GM23338 (cell line): Measurements from ENCODE around the gene CACNA2D3. TPM values are rescaled to one million over a fixed set of nuclear protein-coding genes. Genes with fewer than 3 reads are reported as not detected.

ENCODE experiments used
- ATAC-seq: fragments of 200-7000 bp; cut with Tn5 transposase; 3 replicates; pipeline ENCODE4 v1.9.1; 2020
- DNase-seq: peaks from one replicate; pipeline ENCODE4 v3.0.0-alpha.2; 2015; ENCODE audit warnings: low spot score
- H2AFZ ChIP-seq: fragments of 200-600 bp; sonication (generic); 2 replicates; pipeline ENCODE4 v1.8.0; 2016; ENCODE audit warnings: antibody characterized with exemption, mild to moderate bottlenecking, moderate library complexity
- H3F3A ChIP-seq: fragments of 200-600 bp; sonication (generic); replicated peaks from 2 replicates; pipeline ENCODE4 v1.8.0; 2017; ENCODE audit warnings: antibody characterized with exemption, mixed run types, low read depth
- H3K27ac ChIP-seq: fragments of 200-600 bp; sonication (generic); 2 replicates; pipeline ENCODE4 v1.6.1; 2016; ENCODE audit warnings: low read depth
- H3K27me3 ChIP-seq: fragments of 200-600 bp; sonication (generic); 2 replicates; pipeline ENCODE4 v1.8.0; 2016; ENCODE audit warnings: mild to moderate bottlenecking, mixed run types, moderate library complexity; ENCODE audit not compliant: insufficient read depth
- H3K36me3 ChIP-seq: fragments of 200-600 bp; sonication (generic); 2 replicates; pipeline ENCODE4 v1.8.0; 2016; ENCODE audit warnings: mild to moderate bottlenecking; ENCODE audit not compliant: insufficient read depth
- H3K4me1 ChIP-seq: fragments of 200-600 bp; sonication (generic); 2 replicates; pipeline ENCODE4 v1.8.0; 2016; ENCODE audit warnings: mild to moderate bottlenecking, moderate library complexity; ENCODE audit not compliant: insufficient read depth
- H3K4me2 ChIP-seq: fragments of 200-600 bp; sonication (generic); 2 replicates; pipeline ENCODE4 v1.7.1; 2017; ENCODE audit warnings: mixed run types
- H3K4me3 ChIP-seq: fragments of 200-600 bp; sonication (generic); 2 replicates; pipeline ENCODE4 v1.6.1; 2016; ENCODE audit warnings: mixed run types
- H3K79me2 ChIP-seq: fragments of 200-600 bp; sonication (generic); replicated peaks from 2 replicates; pipeline ENCODE4 v1.8.0; 2017; ENCODE audit warnings: mild to moderate bottlenecking; ENCODE audit not compliant: insufficient read depth
- H3K9me2 ChIP-seq: fragments of 200-600 bp; sonication (generic); 2 replicates; pipeline ENCODE4 v1.8.0; 2017; ENCODE audit not compliant: insufficient read depth
- H4K20me1 ChIP-seq: fragments of 200-600 bp; sonication (generic); replicated peaks from 2 replicates; pipeline ENCODE4 v1.8.0; 2017; ENCODE audit warnings: mild to moderate bottlenecking; ENCODE audit not compliant: insufficient read depth
- H3K27ac Mint-ChIP-seq: 2 replicates; pipeline ENCODE4 v1.8.0; 2020; ENCODE audit warnings: inconsistent platforms, mild to moderate bottlenecking, moderate library complexity, mixed read lengths
- H3K27me3 Mint-ChIP-seq: 3 replicates; pipeline ENCODE4 v1.8.0; 2022; ENCODE audit warnings: low read depth, mild to moderate bottlenecking, moderate library complexity, mixed read lengths, inconsistent platforms; ENCODE audit not compliant: insufficient read depth, poor library complexity
- H3K36me3 Mint-ChIP-seq: 3 replicates; pipeline ENCODE4 v1.8.0; 2021; ENCODE audit warnings: low read depth, mild to moderate bottlenecking, inconsistent platforms, moderate library complexity, mixed read lengths
- H3K4me1 Mint-ChIP-seq: 3 replicates; pipeline ENCODE4 v1.8.0; 2020; ENCODE audit warnings: mild to moderate bottlenecking, inconsistent platforms, mixed read lengths
- H3K4me3 Mint-ChIP-seq: 3 replicates; pipeline ENCODE4 v1.8.0; 2021; ENCODE audit warnings: moderate library complexity, mild to moderate bottlenecking, inconsistent platforms, mixed read lengths
- H3K9me3 Mint-ChIP-seq: 3 replicates; pipeline ENCODE4 v1.8.0; 2020; ENCODE audit warnings: moderate library complexity, mild to moderate bottlenecking, inconsistent platforms, mixed read lengths
- CREB1 ChIP-seq: fragments of 250-450 bp; sonication (Bioruptor Pico); IDR thresholded peaks from 2 replicates; pipeline ENCODE4 v1.5.0; 2020; ENCODE audit warnings: low read depth, mild to moderate bottlenecking, moderate library complexity
- CTCF ChIP-seq, 2 experiments: fragments of 200-600 bp in 1 of 2; sonication (generic) in 1 of 2; conservative IDR thresholded peaks; 2 replicates each; pipeline versions ENCODE4 v1.5.1 to v1.6.1; 2016 to 2017; ENCODE audit warnings: antibody characterized with exemption in 2 of 2, low read depth in 2 of 2, mild to moderate bottlenecking in 2 of 2, moderate library complexity in 1 of 2
- EZH2 ChIP-seq: fragments of 200-600 bp; sonication (generic); IDR thresholded peaks from one replicate; pipeline ENCODE4 v1.8.0; 2017; ENCODE audit warnings: antibody characterized with exemption, mild to moderate bottlenecking, low read depth; ENCODE audit not compliant: unreplicated experiment
- EZH2phosphoT487 ChIP-seq: fragments of 200-600 bp; sonication (generic); IDR thresholded peaks from one replicate; pipeline ENCODE4 v1.8.1; 2018; ENCODE audit warnings: antibody characterized with exemption; ENCODE audit not compliant: unreplicated experiment
- JUNB ChIP-seq: IDR thresholded peaks from one replicate; pipeline ENCODE4 v1.6.1; 2016; ENCODE audit warnings: antibody characterized with exemption; ENCODE audit not compliant: unreplicated experiment
- POLR2AphosphoS5 ChIP-seq: IDR thresholded peaks from 2 replicates; pipeline ENCODE4 v1.6.1; 2016; ENCODE audit warnings: antibody characterized with exemption, low read depth
- REST ChIP-seq: IDR thresholded peaks from one replicate; pipeline ENCODE4 v1.6.1; 2018; ENCODE audit warnings: antibody characterized with exemption; ENCODE audit not compliant: unreplicated experiment
- STAT1 ChIP-seq: IDR thresholded peaks from one replicate; pipeline ENCODE4 v1.6.1; 2016; ENCODE audit warnings: antibody characterized with exemption; ENCODE audit not compliant: unreplicated experiment
- ZNF114 ChIP-seq: fragments of 250-450 bp; sonication (Bioruptor Pico); IDR thresholded peaks from 2 replicates; pipeline ENCODE4 v1.5.0; 2020; ENCODE audit warnings: mild to moderate bottlenecking, moderate library complexity
- ZNF331 ChIP-seq: fragments of 250-450 bp; sonication (Bioruptor Pico); IDR thresholded peaks from 2 replicates; pipeline ENCODE4 v1.5.0; 2020; ENCODE audit warnings: low read depth, mild to moderate bottlenecking, moderate library complexity
- polyA plus RNA-seq: library from polyadenylated mRNA; unstranded; fragments of >200 nt; fragmentation: Nextera tagmentation; extraction: Ambion mirVana; gene quantifications from 2 replicates; pipeline ENCODE4 v1.2.1, GENCODE V29; 2016
- total RNA-seq: library from RNA; depleted of rRNA; stranded (reverse); fragments of >200 nt; shearing (Covaris generic); gene quantifications from 2 replicates; pipeline ENCODE4 v1.2.3, GENCODE V29; 2014
- TF ChIP-seq, protein P1 (sequence below): fragments of 250-450 bp; sonication (Bioruptor Pico); IDR thresholded peaks from 2 replicates; pipeline ENCODE4 v1.5.0; 2020; ENCODE audit warnings: mild to moderate bottlenecking, moderate library complexity

Gene CACNA2D3
- total and polyA plus RNA-seq, 2 experiments from 2014 or later = 2.2 to 2.3 TPM

DNA sequence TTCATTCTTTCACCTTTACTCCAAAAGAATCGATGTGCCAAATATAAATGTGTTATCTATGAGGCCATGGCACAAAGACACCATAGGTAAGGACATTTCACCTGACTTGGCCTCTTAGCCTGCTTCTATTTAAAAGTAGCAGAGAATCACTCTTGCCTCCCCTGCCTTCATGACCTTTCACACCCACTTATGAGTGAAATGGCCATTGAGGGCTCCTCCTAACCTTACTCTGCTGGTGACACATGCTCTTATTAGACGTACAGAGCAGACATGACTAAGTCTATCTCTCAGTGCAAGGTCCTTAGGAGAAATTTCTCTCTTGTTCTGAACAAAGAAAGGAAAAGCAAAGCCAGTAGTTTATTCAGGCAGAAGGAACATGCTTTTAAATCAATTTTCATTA lies 654.8 kb downstream of the CACNA2D3 start:
- ATAC-seq (no peak), DNase-seq (no peak)
- H3K36me3 Mint-ChIP-seq = peaks cover 4% of the 10 kb centered on the region
- Histone ChIP-seq H3K4me1 (peaks cover 9% of the 10 kb centered on the region), H3F3A (no peaks in the 10 kb centered on the region), H3K4me2 (no peak overlapping the region), H3K79me2 (no peaks in the 10 kb centered on the region), H3K27me3 (no peaks in the 10 kb centered on the region), H3K36me3 (no peaks in the 10 kb centered on the region), H3K27ac (no peak overlapping the region), H3K9me2 (peaks cover 6% of the 10 kb centered on the region; the same call in 1 of the 2 replicates), H4K20me1 (no peaks in the 10 kb centered on the region), H3K4me3 (no peak overlapping the region), H2AFZ (no peak overlapping the region)
- H3K4me3 Mint-ChIP-seq = no peak overlapping the region
- H3K4me1 Mint-ChIP-seq = peaks cover 24% of the 10 kb centered on the region
- no peak overlapping the region for H3K27ac Mint-ChIP-seq
- no peak for TF ChIP-seq POLR2AphosphoS5
- no peak for TF ChIP-seq ZNF331 (CRISPR knock-in tag)
- no peak for TF ChIP-seq REST
- TF ChIP-seq EZH2 = no peak
- no peak for TF ChIP-seq ZNF114
- no peak for TF ChIP-seq STAT1
- no peaks in the 10 kb centered on the region; the same call in 2 of the 3 replicates for H3K9me3 Mint-ChIP-seq
- no peaks in the 10 kb centered on the region for H3K27me3 Mint-ChIP-seq

- Histone ChIP-seq H3K9me2 (peaks cover 11% of the 10 kb centered on the region), H3K79me2 (no peaks in the 10 kb centered on the region), H3K27me3 (no peaks in the 10 kb centered on the region), H3K27ac (no peak overlapping the region), H3K4me1 (peaks cover 6% of the 10 kb centered on the region; the same call in 1 of the 2 replicates), H3K4me2 (no peak overlapping the region), H3K36me3 (no peaks in the 10 kb centered on the region), H4K20me1 (no peaks in the 10 kb centered on the region), H3K4me3 (no peak overlapping the region), H3F3A (no peaks in the 10 kb centered on the region), H2AFZ (no peak overlapping the region)
- H3K27ac Mint-ChIP-seq = no peak overlapping the region
- no peaks in the 10 kb centered on the region for H3K27me3 Mint-ChIP-seq
- DNase-seq (no peak), ATAC-seq (no peak)
- peaks cover 11% of the 10 kb centered on the region; the same call in 2 of the 3 replicates for H3K4me1 Mint-ChIP-seq
- TF ChIP-seq CTCF (conservative IDR thresholded peaks at IDR 0.05; ENCODE audit: low read depth in 2 of 2) (no peak), STAT1 (no peak), EZH2 (no peak), EZH2phosphoT487 (no peak), ZNF114 (no peak), CREB1 (CRISPR knock-in tag) (no peak), JUNB (no peak)
- TF ChIP-seq, protein P1, sequence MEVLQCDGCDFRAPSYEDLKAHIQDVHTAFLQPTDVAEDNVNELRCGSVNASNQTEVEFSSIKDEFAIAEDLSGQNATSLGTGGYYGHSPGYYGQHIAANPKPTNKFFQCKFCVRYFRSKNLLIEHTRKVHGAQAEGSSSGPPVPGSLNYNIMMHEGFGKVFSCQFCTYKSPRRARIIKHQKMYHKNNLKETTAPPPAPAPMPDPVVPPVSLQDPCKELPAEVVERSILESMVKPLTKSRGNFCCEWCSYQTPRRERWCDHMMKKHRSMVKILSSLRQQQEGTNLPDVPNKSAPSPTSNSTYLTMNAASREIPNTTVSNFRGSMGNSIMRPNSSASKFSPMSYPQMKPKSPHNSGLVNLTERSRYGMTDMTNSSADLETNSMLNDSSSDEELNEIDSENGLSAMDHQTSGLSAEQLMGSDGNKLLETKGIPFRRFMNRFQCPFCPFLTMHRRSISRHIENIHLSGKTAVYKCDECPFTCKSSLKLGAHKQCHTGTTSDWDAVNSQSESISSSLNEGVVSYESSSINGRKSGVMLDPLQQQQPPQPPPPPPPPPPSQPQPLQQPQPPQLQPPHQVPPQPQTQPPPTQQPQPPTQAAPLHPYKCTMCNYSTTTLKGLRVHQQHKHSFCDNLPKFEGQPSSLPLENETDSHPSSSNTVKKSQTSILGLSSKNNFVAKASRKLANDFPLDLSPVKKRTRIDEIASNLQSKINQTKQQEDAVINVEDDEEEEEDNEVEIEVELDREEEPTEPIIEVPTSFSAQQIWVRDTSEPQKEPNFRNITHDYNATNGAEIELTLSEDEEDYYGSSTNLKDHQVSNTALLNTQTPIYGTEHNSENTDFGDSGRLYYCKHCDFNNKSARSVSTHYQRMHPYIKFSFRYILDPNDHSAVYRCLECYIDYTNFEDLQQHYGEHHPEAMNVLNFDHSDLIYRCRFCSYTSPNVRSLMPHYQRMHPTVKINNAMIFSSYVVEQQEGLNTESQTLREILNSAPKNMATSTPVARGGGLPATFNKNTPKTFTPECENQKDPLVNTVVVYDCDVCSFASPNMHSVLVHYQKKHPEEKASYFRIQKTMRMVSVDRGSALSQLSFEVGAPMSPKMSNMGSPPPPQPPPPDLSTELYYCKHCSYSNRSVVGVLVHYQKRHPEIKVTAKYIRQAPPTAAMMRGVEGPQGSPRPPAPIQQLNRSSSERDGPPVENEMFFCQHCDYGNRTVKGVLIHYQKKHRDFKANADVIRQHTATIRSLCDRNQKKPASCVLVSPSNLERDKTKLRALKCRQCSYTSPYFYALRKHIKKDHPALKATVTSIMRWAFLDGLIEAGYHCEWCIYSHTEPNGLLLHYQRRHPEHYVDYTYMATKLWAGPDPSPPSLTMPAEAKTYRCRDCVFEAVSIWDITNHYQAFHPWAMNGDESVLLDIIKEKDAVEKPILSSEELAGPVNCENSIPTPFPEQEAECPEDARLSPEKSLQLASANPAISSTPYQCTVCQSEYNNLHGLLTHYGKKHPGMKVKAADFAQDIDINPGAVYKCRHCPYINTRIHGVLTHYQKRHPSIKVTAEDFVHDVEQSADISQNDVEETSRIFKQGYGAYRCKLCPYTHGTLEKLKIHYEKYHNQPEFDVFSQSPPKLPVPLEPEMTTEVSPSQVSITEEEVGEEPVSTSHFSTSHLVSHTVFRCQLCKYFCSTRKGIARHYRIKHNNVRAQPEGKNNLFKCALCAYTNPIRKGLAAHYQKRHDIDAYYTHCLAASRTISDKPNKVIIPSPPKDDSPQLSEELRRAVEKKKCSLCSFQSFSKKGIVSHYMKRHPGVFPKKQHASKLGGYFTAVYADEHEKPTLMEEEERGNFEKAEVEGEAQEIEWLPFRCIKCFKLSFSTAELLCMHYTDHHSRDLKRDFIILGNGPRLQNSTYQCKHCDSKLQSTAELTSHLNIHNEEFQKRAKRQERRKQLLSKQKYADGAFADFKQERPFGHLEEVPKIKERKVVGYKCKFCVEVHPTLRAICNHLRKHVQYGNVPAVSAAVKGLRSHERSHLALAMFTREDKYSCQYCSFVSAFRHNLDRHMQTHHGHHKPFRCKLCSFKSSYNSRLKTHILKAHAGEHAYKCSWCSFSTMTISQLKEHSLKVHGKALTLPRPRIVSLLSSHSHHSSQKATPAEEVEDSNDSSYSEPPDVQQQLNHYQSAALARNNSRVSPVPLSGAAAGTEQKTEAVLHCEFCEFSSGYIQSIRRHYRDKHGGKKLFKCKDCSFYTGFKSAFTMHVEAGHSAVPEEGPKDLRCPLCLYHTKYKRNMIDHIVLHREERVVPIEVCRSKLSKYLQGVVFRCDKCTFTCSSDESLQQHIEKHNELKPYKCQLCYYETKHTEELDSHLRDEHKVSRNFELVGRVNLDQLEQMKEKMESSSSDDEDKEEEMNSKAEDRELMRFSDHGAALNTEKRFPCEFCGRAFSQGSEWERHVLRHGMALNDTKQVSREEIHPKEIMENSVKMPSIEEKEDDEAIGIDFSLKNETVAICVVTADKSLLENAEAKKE (CRISPR knock-in tag) = no peak
- no peaks in the 10 kb centered on the region for H3K9me3 Mint-ChIP-seq
- no peak overlapping the region for H3K4me3 Mint-ChIP-seq
- no peaks in the 10 kb centered on the region; the same call in 1 of the 3 replicates for H3K36me3 Mint-ChIP-seq
Observed at GRCh38 chr3:54780336-54780735, 658.0 kb downstream of the CACNA2D3 start.
